ENCODE results near the gene PMPCA. TPM values are rescaled to one million over a fixed set of nuclear protein-coding genes. Genes with fewer than 3 reads are reported as not detected.

PMPCA gene
- total and polyA plus RNA-seq, 3 donors from 2014 or later, result 66.7 to 78.4 (median 69.8) TPM

DNA sequence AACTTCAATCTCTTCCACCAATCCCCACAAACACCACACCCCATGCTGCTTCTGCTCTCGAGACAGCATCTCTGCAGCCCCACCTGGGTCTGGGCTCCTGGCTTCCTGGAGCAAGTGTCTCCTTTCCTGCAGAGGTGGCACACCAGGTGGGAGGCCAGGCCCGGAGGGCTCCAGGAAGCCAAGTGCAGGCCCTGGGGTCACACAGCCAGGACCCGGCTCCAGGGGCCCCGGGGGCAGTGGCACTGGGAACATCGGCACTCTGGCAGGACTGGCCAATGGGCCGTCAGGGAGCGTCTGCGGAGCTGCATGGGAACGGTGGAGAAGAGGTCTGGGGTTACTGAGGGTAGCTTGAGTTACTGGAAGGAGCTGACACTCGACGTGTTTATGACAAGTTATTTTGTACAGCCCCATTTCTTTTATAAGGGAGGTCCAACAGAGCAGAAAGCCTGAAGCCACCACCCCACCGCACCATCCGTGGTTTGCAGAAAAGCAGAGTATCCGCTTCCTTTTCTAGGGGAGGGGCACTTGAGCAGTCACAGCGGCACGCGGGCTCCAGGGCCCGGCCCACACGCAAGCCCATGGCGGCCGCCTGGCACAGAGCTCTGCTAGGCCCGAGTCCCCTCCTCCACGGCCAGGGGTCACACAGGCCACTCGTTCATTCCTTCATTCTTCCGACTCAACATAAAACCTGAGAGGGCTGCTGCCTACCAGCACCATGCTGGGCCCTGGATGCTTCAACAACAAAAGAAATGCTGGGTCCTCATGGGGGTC, 43.8 kb downstream of the PMPCA start:
- DNase-seq, result no peak
- Histone ChIP-seq H3K36me3 (ENCODE audit: low read depth, missing control alignments) (peaks cover 7% of the 10 kb centered on the region), H3K4me1 (peaks cover 4% of the 10 kb centered on the region), H3K27ac (no peak overlapping the region), H3K27me3 (no peaks in the 10 kb centered on the region), H3K4me3 (no peak overlapping the region), H3K9me3 (no peaks in the 10 kb centered on the region)
- intact Hi-C loops (cut with DNase I; ENCODE audit: low total_unique reads), result no loop called here
- 91% methylated on average over 24 to 25 of the region's 25 CpGs for WGBS, 2 donors
- TF ChIP-seq CTCF (IDR thresholded peaks at IDR 0.05) (no peak), POLR2A (IDR thresholded peaks at IDR 0.05) (no peak)

- no peak for TF ChIP-seq CTCF (IDR thresholded peaks at IDR 0.05)
- TF ChIP-seq POLR2A (IDR thresholded peaks at IDR 0.05), result no peak
- H3K4me1 ChIP-seq, result peaks cover 4% of the 10 kb centered on the region
- intact Hi-C loops (cut with DNase I; ENCODE audit: low total_unique reads), result no loop called here
- 91 to 93% methylated on average over 24 to 40 of the region's 43 CpGs for WGBS, 2 donors
- H3K4me3 ChIP-seq, result no peak overlapping the region
- no peak overlapping the region for H3K27ac ChIP-seq
- no peaks in the 10 kb centered on the region for H3K27me3 ChIP-seq
- peaks cover 7% of the 10 kb centered on the region for H3K36me3 ChIP-seq (ENCODE audit: low read depth, missing control alignments)
- H3K9me3 ChIP-seq, result no peaks in the 10 kb centered on the region
- no peak for DNase-seq
Measured at GRCh38 chr9:136455043-136456002, 44.9 kb downstream of the PMPCA start.

DNA sequence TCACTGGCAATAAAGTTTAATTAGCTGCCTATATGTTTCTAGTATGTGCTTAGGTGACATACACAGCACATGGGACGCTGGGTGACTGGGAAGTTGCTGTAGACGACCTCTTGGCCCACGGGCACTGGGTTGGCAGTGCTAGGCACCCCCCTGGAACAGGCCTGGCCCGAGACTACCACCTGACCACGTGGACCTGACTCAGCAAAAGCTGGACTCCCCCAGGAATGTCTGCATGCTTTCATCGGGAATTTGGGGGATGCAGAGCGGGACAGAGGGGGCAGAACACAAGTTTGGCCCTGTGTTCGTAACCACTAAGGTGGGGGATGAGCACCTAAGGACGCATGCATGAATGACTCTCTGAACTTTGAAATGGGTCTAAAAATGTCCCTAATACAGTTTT, 45.8 kb downstream of the PMPCA start:
- 82 to 88% methylated on average over 9 of the region's 9 CpGs for WGBS, 2 donors
- DNase-seq, result no peak
- Histone ChIP-seq H3K4me3 (no peak overlapping the region), H3K27ac (no peak overlapping the region), H3K27me3 (no peaks in the 10 kb centered on the region), H3K9me3 (no peaks in the 10 kb centered on the region), H3K4me1 (no peaks in the 10 kb centered on the region), H3K36me3 (ENCODE audit: low read depth, missing control alignments) (peaks cover 7% of the 10 kb centered on the region)
- intact Hi-C loops (cut with DNase I; ENCODE audit: low total_unique reads), result no loop called here
- no peak for TF ChIP-seq CTCF (IDR thresholded peaks at IDR 0.05)
- TF ChIP-seq POLR2A (IDR thresholded peaks at IDR 0.05), result no peak

DNA sequence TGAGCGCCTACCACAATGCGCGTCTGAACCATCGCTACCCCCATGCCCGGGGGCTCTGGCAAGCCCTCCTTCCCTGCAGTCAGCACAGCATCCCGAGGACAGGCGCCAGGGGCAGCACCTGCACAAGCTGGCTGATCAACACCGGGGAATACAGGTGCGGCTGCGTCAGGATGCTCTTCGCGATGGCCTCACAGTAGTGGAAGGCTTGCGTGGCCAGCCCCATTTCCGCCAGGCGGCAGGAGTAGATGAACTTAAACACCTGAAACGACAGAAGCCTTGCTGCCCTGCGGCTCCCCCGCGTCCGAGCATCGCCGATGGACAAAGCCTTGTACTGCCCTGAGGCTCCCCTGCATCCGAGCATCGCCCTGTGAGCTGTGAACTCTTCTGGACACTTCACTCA, 46.9 kb downstream of the PMPCA start:
- no peak for DNase-seq
- no peak overlapping the region for H3K4me3 ChIP-seq
- H3K36me3 ChIP-seq (ENCODE audit: low read depth, missing control alignments), result peaks cover 7% of the 10 kb centered on the region
- H3K4me1 ChIP-seq, result no peaks in the 10 kb centered on the region
- TF ChIP-seq CTCF (IDR thresholded peaks at IDR 0.05), result no peak
- no peak for TF ChIP-seq POLR2A (IDR thresholded peaks at IDR 0.05)
- no peaks in the 10 kb centered on the region for H3K27me3 ChIP-seq
- WGBS, 2 donors, result 93 to 95% methylated on average over 21 to 24 of the region's 24 CpGs
- H3K27ac ChIP-seq, result no peak overlapping the region
- intact Hi-C loops (cut with DNase I; ENCODE audit: low total_unique reads), result no loop called here
- no peaks in the 10 kb centered on the region for H3K9me3 ChIP-seq

Data from testis (tissue), 3 donors.